Measurements from ENCODE around the gene ZNF883.

Gene ZNF883

GRCh38 chr9:112917987-112918362 is 94.0 kb downstream of the ZNF883 start:
- DNase-seq (ENCODE audit: low read depth in 2 of 2), result no peak

GRCh38 chr9:112917047-112917986 is 94.7 kb downstream of the ZNF883 start:
- no peak for DNase-seq (ENCODE audit: low read depth in 2 of 2)

GRCh38 chr9:112914524-112914923 is 97.5 kb downstream of the ZNF883 start:
- no peak for DNase-seq (ENCODE audit: low read depth in 2 of 2)

- no peak for DNase-seq (ENCODE audit: low read depth in 2 of 2)
Measured at GRCh38 chr9:112913326-112913725, 98.7 kb downstream of the ZNF883 start.

- no peak for DNase-seq (ENCODE audit: low read depth in 2 of 2)
Measured at GRCh38 chr9:112912636-112913035, 99.4 kb downstream of the ZNF883 start.

GRCh38 chr9:112911736-112912135 is 100.3 kb downstream of the ZNF883 start:
- no peak for DNase-seq (ENCODE audit: low read depth in 2 of 2)
